HepG2 (cell line): ENCODE data around the gene MFSD11. TPM values are rescaled to one million over a fixed set of nuclear protein-coding genes. Genes with fewer than 3 reads are reported as not detected.
A peak's percentile ranks its signal among the peaks of the same experiment; 100 is the strongest.

Experiments
- FOSL1 ChIP-seq: sonication (generic); formaldehyde crosslinking; IDR thresholded peaks from 2 replicates; pipeline ENCODE4 v1.9.0; 2021; ENCODE audit warnings: missing genetic modification reagents, borderline replicate concordance
- GABPA ChIP-seq, 2 experiments: IDR thresholded peaks; 2 replicates each; pipeline ENCODE4 v1.6.1; 2011 to 2016; ENCODE audit warnings: low read depth in 2 of 2, low read length in 1 of 2, missing biosample characterization in 1 of 2, missing genetic modification characterization in 1 of 2
- HOXA7 ChIP-seq: sonication (generic); formaldehyde crosslinking; IDR thresholded peaks from 2 replicates; pipeline ENCODE4 v1.8.1; 2022; ENCODE audit warnings: mild to moderate bottlenecking, missing genetic modification reagents, moderate library complexity
- HOXD1 ChIP-seq: sonication (generic); formaldehyde crosslinking; IDR thresholded peaks from 2 replicates; pipeline ENCODE4 v1.5.0; 2020; ENCODE audit warnings: missing genetic modification reagents
- MEF2D ChIP-seq: sonication (generic); formaldehyde crosslinking; IDR thresholded peaks from 2 replicates; pipeline ENCODE4 v1.5.1; 2020; ENCODE audit warnings: mild to moderate bottlenecking, missing genetic modification reagents
- MEIS1 ChIP-seq: sonication (generic); formaldehyde crosslinking; IDR thresholded peaks from 2 replicates; pipeline ENCODE4 v1.9.0; 2021; ENCODE audit warnings: mild to moderate bottlenecking, missing genetic modification reagents, moderate library complexity, borderline replicate concordance
- NFKB2 ChIP-seq: sonication (generic); formaldehyde crosslinking; IDR thresholded peaks from 2 replicates; pipeline ENCODE4 v1.4.0; 2020; ENCODE audit warnings: missing genetic modification reagents, borderline replicate concordance
- POGZ ChIP-seq: sonication (generic); formaldehyde crosslinking; IDR thresholded peaks from 2 replicates; pipeline ENCODE4 v1.4.0; 2020; ENCODE audit warnings: mild to moderate bottlenecking, missing genetic modification reagents
- POLR2G ChIP-seq: fragments of 200-400 bp; formaldehyde crosslinking; IDR thresholded peaks from 2 replicates; pipeline ENCODE4 v1.6.1; 2018; ENCODE audit warnings: mild to moderate bottlenecking, low read depth, low read length, moderate library complexity
- RFXAP ChIP-seq: sonication (generic); formaldehyde crosslinking; IDR thresholded peaks from 2 replicates; pipeline ENCODE4 v1.4.0; 2020; ENCODE audit warnings: missing genetic modification reagents, borderline replicate concordance
- RNF219 ChIP-seq: sonication (generic); formaldehyde crosslinking; IDR thresholded peaks from 2 replicates; pipeline ENCODE4 v1.5.0; 2020; ENCODE audit warnings: mild to moderate bottlenecking, missing genetic modification reagents
- TBX3 ChIP-seq: fragments of 450-650 bp; IDR thresholded peaks from 2 replicates; pipeline ENCODE4 v1.6.1; 2017; ENCODE audit warnings: antibody characterized with exemption, mild to moderate bottlenecking, inconsistent platforms, borderline replicate concordance
- TCF12 ChIP-seq, 2 experiments: fragments of 450-650 bp in 1 of 2; sonication (generic) in 1 of 2; formaldehyde crosslinking in 1 of 2; IDR thresholded peaks; 2 replicates each; pipeline versions ENCODE4 v1.6.1 to v1.8.0; 2017 to 2022; ENCODE audit warnings: antibody characterized with exemption in 1 of 2, mild to moderate bottlenecking in 1 of 2, missing genetic modification reagents in 1 of 2, moderate library complexity in 1 of 2
- TMF1 ChIP-seq: sonication (generic); formaldehyde crosslinking; IDR thresholded peaks from 2 replicates; pipeline ENCODE4 v1.8.1; 2022; ENCODE audit warnings: low read depth, missing genetic modification reagents
- ZNF33A ChIP-seq: sonication (generic); formaldehyde crosslinking; IDR thresholded peaks from 2 replicates; pipeline ENCODE4 v1.5.1; 2020; ENCODE audit warnings: missing genetic modification reagents, mild to moderate bottlenecking, moderate library complexity, borderline replicate concordance
- ZNF629 ChIP-seq: sonication (generic); formaldehyde crosslinking; conservative IDR thresholded peaks from 2 replicates; pipeline ENCODE4 v1.5.0; 2020; ENCODE audit warnings: missing genetic modification reagents
- ZNF781 ChIP-seq: sonication (generic); formaldehyde crosslinking; IDR thresholded peaks from 2 replicates; pipeline ENCODE4 v1.5.1; 2020; ENCODE audit warnings: borderline replicate concordance, mild to moderate bottlenecking, missing genetic modification reagents; ENCODE audit errors: not compliant biosample characterization
- ZNF883 ChIP-seq: sonication (generic); formaldehyde crosslinking; IDR thresholded peaks from 2 replicates; pipeline ENCODE4 v1.5.1; 2020; ENCODE audit warnings: mild to moderate bottlenecking, missing genetic modification reagents; ENCODE audit errors: not compliant biosample characterization
- polyA plus RNA-seq, 8 experiments: library from polyadenylated mRNA; depleted of rRNA in 3 of 8; stranded (reverse) in 7 of 8; unstranded in 1 of 8; fragments of >200 nt; fragmentation: Illumina TruSeq in 4 of 8; extraction: Trizol in 4 of 8; gene quantifications; 2 replicates each; pipeline versions ENCODE4 v1.2.1 to v1.2.3, GENCODE V29; 2011 to 2016; ENCODE audit warnings: low read depth in 4 of 8, missing spikeins in 1 of 8, mixed read lengths in 1 of 8; ENCODE audit not compliant: insufficient read depth in 1 of 8
- total RNA-seq, 5 experiments: library from RNA; depleted of rRNA; stranded (reverse); fragments of >200 nt; fragmentation: Illumina TruSeq; extraction: Trizol; gene quantifications; 2 replicates each; pipeline ENCODE4 v1.2.3, GENCODE V29; 2016; ENCODE audit warnings: low read depth in 1 of 5
- TF ChIP-seq, protein P1 (sequence below): sonication (generic); formaldehyde crosslinking; IDR thresholded peaks from 2 replicates; pipeline ENCODE4 v1.5.0; 2020; ENCODE audit warnings: mild to moderate bottlenecking, missing genetic modification reagents
- TF ChIP-seq, protein P2 (sequence below): sonication (generic); formaldehyde crosslinking; IDR thresholded peaks from 2 replicates; pipeline ENCODE4 v1.5.1; 2020; ENCODE audit warnings: mild to moderate bottlenecking, missing genetic modification reagents

MFSD11 gene
- total and polyA plus RNA-seq, 2 of the 13 experiments (the other 11 are each of a cell fraction or from before 2014, with no cell fraction given), result 26.1 to 36.3 TPM

DNA sequence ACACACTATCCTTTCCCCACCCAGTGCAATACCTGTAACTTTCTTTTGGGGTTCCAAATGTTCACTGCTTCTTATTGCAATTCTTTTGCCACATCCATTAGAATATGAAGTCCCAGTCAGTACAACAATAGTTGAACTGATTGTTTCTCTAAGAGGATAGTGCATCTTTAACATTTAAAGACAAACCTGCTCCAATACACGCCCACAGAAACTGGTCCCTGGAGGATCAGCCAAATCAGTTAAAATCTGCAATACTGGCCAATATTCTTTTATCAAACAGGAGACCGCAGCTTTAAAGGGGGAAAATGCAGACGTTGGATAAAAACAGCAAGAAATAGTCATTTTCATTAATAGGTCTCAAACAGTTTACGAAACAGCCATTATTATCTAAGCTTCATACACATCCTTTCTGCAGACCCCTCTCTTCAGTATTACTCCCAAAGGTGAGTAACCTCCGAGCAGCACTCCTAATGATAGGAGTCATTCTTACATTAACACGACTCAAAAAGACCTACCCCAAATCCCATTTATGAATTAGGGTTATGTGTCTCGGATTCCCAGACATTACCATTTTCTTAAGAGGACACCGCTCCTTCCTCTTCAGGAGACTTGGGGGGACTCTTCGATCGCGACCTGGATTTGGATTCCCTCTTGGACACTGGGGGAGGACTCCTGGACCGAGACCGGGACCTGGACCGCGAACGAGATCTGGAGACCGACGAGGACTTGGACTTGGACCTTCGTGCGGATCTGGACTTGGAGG lies 2.2 kb upstream of the MFSD11 start (continued):
- no peak; the same call in 1 of the 2 replicates for TF ChIP-seq MEF2D (CRISPR knock-in tag)
- TF ChIP-seq, protein P1, sequence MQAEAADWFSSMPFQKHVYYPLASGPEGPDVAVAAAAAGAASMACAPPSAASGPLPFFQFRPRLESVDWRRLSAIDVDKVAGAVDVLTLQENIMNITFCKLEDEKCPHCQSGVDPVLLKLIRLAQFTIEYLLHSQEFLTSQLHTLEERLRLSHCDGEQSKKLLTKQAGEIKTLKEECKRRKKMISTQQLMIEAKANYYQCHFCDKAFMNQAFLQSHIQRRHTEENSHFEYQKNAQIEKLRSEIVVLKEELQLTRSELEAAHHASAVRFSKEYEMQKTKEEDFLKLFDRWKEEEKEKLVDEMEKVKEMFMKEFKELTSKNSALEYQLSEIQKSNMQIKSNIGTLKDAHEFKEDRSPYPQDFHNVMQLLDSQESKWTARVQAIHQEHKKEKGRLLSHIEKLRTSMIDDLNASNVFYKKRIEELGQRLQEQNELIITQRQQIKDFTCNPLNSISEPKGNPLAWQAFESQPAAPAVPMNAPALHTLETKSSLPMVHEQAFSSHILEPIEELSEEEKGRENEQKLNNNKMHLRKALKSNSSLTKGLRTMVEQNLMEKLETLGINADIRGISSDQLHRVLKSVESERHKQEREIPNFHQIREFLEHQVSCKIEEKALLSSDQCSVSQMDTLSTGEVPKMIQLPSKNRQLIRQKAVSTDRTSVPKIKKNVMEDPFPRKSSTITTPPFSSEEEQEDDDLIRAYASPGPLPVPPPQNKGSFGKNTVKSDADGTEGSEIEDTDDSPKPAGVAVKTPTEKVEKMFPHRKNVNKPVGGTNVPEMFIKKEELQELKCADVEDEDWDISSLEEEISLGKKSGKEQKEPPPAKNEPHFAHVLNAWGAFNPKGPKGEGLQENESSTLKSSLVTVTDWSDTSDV (CRISPR knock-in tag), result no peak
- TF ChIP-seq ZNF629 (CRISPR knock-in tag), result 0 out of 2 replicates have a peak, but pooled peaks have one; percentile 41
- TF ChIP-seq TBX3, result no peak
- no peak for TF ChIP-seq HOXA7 (CRISPR knock-in tag)
- TF ChIP-seq ZNF781 (CRISPR knock-in tag), result peak; percentile 20
- TF ChIP-seq RFXAP (CRISPR knock-in tag), result 0 out of 2 replicates have a peak, but pooled peaks have one; percentile 36
- no peak for TF ChIP-seq GABPA (IDR thresholded peaks at IDR 0.05; ENCODE audit: low read depth, low read length)
- TF ChIP-seq GABPA (CRISPR knock-in tag; IDR thresholded peaks at IDR 0.05; ENCODE audit: low read depth), result peak; percentile 20; the same call in 1 of the 2 replicates
- TF ChIP-seq FOSL1 (CRISPR knock-in tag), result no peak
- no peak for TF ChIP-seq ZNF883 (CRISPR knock-in tag)
- TF ChIP-seq HOXD1 (CRISPR knock-in tag), result 0 out of 2 replicates have a peak, but pooled peaks have one; percentile 39
- 0 out of 2 replicates have a peak, but pooled peaks have one; percentile 14 for TF ChIP-seq RNF219 (CRISPR knock-in tag)
- peak; percentile 49; the same call in 1 of the 2 replicates for TF ChIP-seq POLR2G
- TF ChIP-seq ZNF33A (CRISPR knock-in tag), result no peak
- no peak for TF ChIP-seq POGZ (CRISPR knock-in tag)
- no peak for TF ChIP-seq MEIS1
- TF ChIP-seq NFKB2 (CRISPR knock-in tag), result no peak
- no peak for TF ChIP-seq TCF12 (IDR thresholded peaks at IDR 0.05)
- TF ChIP-seq TCF12 (CRISPR knock-in tag; IDR thresholded peaks at IDR 0.05), result peak; percentile 47; the same call in 1 of the 2 replicates
- TF ChIP-seq TMF1 (CRISPR knock-in tag), result 0 out of 2 replicates have a peak, but pooled peaks have one; percentile 20
- TF ChIP-seq, protein P2, sequence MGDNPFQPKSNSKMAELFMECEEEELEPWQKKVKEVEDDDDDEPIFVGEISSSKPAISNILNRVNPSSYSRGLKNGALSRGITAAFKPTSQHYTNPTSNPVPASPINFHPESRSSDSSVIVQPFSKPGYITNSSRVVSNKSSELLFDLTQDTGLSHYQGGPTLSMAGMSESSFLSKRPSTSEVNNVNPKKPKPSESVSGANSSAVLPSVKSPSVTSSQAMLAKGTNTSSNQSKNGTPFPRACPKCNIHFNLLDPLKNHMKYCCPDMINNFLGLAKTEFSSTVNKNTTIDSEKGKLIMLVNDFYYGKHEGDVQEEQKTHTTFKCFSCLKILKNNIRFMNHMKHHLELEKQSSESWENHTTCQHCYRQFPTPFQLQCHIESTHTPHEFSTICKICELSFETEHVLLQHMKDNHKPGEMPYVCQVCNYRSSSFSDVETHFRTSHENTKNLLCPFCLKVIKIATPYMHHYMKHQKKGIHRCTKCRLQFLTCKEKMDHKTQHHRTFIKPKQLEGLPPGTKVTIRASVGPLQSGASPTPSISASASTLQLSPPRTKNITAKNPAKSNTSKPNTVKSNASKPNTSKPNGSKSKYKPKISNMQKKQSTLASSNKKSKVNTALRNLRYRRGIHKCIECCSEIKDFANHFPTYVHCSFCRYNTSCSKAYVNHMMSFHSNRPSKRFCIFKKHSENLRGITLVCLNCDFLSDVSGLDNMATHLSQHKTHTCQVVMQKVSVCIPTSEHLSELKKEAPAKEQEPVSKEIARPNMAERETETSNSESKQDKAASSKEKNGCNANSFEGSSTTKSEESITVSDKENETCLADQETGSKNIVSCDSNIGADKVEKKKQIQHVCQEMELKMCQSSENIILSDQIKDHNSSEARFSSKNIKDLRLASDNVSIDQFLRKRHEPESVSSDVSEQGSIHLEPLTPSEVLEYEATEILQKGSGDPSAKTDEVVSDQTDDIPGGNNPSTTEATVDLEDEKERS (CRISPR knock-in tag), result no peak
